Suprapubic skin (tissue), 4 donors: Measurements from ENCODE around the gene DTYMK.

Experiments used
- POLR2A ChIP-seq, 2 donors: fragments of 450-650 bp; IDR thresholded peaks; one replicate each; pipeline ENCODE4 v1.6.1; 2017; ENCODE audit warnings: antibody characterized with exemption in 2 of 2, mild to moderate bottlenecking in 2 of 2, moderate library complexity in 2 of 2
- POLR2AphosphoS5 ChIP-seq, 3 donors: sonication (generic); formaldehyde crosslinking; IDR thresholded peaks; one replicate each; pipeline ENCODE4 v1.6.1; 2017; ENCODE audit warnings: antibody characterized with exemption in 3 of 3
- TF ChIP-seq, protein P1 (sequence below), 2 donors: fragments of 200-600 bp in 1 of 2; fragments of 450-650 bp in 1 of 2; sonication (generic) in 1 of 2; IDR thresholded peaks; one replicate each; pipeline ENCODE4 v1.5.1; 2016 to 2019; ENCODE audit warnings: antibody characterized with exemption in 2 of 2, mild to moderate bottlenecking in 1 of 2, moderate library complexity in 1 of 2

DNA sequence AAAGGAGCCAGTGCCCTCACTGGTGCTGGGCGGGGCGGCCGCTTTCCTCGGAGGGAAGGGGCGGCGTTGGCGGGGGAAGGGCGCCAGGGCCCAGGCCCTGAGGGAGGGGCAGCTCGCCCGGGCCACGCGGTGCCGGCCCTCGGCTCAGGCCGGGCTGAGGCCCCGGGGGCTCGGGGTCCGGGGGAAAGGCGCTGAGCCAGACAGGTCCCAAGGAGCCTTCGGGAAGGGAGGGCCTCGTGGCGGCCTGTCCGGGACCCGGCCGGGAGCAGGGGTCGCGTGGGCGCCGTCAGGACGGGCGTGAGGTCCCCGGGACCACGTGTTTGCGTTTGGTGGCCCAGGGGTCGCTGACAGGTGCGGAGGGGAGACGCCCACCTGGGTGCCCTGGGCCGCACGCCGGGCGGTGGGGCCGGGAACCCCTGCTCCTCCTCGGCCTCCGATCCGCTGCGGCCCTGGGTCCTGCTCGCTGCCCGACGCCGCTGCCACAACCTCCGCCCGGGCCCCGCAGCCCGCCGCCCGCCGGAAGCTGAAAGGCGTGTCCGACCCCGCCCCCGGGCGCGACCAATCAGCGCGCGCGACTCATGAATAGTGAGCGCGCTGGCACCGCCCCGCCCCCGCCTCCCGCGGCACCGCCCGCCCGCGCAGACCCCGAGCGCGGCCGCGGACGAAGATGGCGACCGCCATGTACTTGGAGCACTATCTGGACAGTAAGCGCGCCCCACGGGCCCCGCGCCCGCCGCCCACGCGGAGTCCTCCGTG, 15.0 kb upstream of the DTYMK start, which contains the start of gene ING5:
- TF ChIP-seq, protein P1, sequence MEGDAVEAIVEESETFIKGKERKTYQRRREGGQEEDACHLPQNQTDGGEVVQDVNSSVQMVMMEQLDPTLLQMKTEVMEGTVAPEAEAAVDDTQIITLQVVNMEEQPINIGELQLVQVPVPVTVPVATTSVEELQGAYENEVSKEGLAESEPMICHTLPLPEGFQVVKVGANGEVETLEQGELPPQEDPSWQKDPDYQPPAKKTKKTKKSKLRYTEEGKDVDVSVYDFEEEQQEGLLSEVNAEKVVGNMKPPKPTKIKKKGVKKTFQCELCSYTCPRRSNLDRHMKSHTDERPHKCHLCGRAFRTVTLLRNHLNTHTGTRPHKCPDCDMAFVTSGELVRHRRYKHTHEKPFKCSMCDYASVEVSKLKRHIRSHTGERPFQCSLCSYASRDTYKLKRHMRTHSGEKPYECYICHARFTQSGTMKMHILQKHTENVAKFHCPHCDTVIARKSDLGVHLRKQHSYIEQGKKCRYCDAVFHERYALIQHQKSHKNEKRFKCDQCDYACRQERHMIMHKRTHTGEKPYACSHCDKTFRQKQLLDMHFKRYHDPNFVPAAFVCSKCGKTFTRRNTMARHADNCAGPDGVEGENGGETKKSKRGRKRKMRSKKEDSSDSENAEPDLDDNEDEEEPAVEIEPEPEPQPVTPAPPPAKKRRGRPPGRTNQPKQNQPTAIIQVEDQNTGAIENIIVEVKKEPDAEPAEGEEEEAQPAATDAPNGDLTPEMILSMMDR (IDR thresholded peaks at IDR 0.05): no peak
- TF ChIP-seq POLR2A (IDR thresholded peaks at IDR 0.05): peak in 1 of 2 donors; percentile 76
- TF ChIP-seq POLR2AphosphoS5 (IDR thresholded peaks at IDR 0.05): peak in 2 of 3 donors; percentile 20 to 58
